Measurements from ENCODE around the gene DNAJC12. TPM values are rescaled to one million over a fixed set of nuclear protein-coding genes. Genes with fewer than 3 reads are reported as not detected.
"Not testable (repeated sequence)": the region's sequence is repeated elsewhere in the genome, so short reads cannot be mapped to it uniquely, and the experiment has no call there.

Gene DNAJC12
- total RNA-seq, 1 donor from 2014 or later = 2.7 TPM

DNA sequence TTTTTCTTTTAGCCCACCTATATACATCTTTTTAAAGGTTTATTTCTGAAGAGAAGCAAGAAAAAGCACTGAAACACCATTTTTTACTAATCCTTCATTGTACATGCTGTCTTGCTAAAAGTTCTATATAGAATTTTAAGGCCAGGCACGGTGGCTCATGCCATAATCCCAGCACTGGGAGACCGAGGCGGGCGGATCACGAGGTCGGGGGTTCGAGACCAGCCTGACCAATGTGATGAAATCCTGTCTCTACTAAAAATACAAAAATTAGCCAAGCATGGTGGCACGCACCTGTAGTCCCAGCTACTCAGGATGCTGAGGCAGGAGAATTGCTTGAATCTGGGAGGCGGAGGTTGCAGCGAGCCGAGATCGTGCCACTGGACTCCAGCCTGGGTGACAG, 1.5 kb upstream of the DNAJC12 start:
- not testable (repeated sequence) for DNase-seq

DNA sequence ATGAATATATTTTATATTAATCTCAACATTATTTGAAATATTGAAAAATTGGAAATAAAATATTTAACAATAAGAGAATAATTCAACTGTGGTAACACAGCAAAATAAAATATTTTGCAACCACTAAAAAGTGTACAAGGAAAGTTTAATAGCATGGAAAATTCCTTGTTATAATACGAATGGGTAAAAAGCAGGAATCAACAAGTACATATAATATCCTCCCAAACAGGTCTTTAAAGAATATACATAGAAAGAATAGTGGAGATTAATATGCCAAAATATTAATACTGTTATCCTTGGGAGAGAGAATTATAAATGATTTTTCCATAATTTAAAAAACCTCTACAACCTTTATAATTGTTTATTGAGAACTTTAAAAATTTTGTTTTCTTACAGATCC, 1.0 kb downstream of the DNAJC12 start:
- no peak for DNase-seq

DNA sequence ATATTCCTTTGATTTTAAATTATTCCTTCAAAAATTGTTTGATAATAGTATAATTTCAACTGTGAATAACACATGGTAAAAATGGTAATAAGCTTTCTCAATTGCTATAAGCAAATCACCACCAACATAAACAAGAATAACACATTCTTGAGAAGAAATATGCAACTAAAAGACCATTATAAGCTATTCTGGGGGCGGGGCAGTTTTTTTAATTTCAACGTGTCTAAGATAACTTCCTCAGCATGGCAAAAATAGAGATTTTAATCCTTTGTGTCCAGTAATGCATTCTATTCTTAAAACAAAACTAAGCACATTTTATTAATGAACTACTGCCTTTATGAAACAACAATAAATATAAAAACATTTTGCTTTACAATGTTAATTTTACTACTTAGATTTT, 1.5 kb downstream of the DNAJC12 start:
- DNase-seq = no peak

DNA sequence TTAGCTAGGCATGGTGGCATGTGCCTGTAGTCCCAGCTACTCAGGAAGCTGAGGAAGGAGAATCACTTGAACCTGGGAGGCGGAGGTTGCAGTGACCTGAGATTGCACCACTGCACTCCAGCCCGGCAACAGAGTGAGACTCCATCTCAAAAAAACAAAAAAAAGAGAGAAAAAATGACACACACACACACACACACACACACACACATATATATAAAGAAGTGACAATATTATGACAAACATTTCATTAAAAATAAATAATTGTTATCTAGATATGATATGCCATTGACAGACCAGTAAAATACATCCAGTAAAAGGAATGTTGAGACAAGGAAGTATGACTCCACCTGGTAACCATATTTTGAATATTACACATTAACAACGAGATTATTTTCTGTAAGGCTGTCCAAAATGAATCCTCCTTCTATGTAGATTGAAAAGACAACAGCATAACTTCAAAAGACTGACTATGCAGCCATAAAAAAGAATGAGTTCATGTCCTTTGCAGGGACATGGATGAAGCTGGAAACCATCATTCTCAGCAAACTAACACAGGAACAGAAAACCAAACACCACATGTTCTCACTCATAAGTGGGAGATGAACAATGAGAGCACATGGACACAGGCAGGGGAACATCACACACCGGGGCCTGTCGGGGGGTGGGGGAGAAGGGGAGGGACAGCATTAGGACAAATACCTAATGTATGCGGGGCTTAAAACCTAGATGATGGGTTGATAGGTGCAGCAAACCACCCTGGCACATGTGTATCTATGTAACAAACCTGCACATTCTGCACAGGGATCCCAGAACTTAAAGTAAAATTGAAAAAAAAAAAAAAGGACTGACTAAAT, 2.2 kb downstream of the DNAJC12 start:
- DNase-seq = not testable (repeated sequence)

DNA sequence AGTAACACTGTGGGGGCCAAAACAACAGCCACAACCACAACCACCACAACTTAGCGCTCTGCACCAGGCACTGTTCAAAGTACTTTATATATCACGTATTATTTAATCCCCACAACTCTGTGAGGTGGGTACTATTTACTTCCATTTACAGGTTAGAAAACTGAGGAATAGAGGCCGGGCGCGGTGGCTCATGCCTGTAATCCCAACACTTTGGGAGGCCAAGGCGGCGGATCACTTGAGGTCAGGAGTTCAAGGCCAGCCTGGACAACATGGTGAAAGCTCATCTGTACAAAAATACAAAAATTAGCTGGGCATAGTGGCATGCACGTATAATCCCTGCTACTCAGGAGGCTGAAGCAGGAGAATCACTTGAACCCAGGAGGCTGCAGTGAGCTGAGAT, 3.6 kb downstream of the DNAJC12 start:
- no peak for DNase-seq

DNA sequence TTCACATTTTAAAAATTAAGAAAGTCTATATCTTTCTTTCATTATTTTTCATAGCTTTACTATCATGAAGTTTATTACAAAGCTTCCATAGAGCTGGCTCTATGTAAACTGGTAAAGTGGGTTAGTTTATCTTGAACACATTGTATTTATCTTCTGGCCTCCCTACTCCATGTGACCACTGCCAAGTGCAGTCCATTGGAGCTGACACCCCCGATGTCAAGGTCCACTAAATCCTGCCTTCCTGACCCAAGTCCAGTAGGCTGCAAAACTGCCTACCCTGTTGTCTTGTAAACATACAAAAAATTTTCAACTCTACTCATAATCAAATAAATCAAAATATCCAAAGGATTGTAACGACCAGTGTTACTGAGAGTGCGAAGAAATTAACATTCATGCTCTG, 10.2 kb downstream of the DNAJC12 start:
- DNase-seq = no peak

DNA sequence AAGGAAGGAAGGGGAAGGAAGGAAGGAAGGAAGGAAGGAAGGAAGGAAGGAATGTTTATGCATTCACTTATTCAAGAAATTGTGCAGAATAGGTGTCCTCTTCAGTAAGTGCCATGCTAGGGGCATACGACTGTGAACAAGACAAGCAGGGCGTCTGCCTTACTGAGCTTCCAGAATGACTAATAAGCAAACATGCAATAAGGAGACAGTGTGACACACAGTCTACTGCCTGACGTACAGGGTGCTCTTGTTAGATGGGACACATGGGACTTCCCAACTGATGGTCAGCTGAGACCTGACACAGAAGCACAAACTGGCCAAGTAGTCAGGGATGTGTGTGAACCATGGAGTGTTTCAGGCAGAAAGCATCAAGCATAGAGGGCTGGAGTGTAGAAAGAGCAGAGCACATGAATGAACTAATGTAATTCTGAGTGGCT, 18.2 kb downstream of the DNAJC12 start:
- DNase-seq = no peak

DNA sequence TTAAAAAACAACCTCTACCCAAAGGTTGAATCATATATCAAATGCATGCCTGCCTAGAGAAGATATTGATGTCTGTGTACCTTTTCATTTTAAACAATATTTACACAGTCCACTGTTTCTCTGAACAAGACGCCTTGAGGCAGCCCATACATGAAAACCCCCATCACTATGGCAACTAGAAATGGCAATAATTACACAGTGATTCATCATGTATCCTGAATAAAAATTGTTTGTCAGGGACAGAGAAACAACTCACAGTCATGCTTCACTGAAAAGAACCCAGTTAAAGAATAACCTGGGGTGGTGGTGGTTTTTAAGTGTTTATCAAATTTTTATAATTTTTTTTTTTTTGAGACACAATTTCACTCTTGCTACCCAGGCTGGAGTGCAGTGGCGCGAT, 19.7 kb downstream of the DNAJC12 start:
- no peak for DNase-seq

DNA sequence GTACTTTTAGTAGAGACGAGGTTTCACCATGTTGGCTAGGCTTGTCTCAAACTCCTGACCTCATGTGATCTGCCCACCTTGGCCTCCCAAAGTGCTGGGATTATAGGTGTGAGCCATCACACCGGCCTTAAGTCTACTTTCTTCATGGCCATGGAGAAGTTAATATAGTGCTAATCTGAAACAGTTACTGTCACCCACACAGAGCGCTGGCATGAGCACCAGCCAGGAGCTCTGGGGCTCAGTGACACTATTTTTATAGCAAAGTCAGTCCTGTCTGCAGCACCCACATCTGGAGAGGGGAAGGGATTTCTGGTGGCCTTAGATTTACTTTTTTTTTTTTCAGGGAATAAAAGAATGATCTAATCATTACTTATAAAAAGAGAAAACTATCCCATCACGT, 21.3 kb downstream of the DNAJC12 start:
- no peak for DNase-seq

DNA sequence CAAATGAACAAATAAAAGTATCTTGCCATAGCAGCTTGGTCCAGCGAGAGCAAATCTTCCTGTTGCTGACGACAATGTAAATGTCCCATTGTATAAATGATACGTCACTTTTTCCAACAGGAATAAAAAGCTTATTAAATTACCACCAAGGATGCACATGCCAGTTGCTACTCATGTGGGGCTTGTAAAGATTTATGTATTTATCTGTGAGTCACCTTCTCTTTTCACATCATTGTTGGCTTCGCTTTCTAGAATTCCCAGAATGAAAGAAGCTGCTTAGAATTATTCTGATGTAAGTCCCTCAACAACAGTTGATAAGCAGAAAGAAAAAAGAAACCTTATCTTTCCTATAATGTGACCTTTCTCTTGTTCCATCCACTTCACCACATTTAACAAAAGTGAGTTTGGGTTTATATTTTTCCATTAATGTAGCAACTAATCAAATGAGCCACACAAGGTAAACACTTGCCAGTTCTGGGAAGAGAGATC, 22.4 kb downstream of the DNAJC12 start:
- no peak for DNase-seq

DNA sequence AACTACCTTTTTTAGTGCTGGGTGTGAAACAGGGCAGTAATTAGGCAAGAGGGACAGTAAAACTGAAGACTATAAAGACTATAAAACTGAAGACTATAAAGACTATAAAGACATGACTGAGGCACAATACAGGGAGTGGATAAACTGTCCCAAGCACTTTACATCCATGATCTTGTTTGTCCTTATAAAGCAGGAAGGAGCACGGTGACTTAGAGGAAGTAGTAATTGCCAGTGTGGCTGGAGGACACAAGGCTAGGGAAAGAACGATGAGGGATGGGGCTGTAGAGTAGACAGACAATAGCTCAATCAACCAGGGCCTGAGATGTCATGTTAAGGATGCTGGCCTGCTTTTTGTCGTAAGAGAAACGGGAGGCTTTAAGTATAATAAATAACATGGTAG, 26.0 kb downstream of the DNAJC12 start:
- no peak for DNase-seq

DNA sequence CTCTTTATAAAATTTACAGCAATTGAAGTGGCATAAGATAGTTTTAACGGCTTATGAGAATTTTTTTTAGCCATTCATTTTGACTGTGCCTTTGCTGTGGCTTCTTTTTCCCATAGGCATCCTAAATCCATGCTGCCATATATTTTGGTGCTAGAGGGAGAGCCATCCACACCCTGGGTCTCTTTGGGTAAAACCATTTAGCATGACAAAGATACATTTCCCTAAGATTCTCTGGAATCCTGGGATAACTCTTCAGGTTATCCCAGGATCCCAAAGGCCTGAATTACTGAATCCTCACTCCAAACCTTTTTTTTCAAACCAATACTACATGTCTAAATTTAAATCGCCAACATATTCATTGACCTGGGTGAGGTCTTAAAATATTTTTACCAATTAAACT, 28.9 kb downstream of the DNAJC12 start:
- no peak for DNase-seq

DNA sequence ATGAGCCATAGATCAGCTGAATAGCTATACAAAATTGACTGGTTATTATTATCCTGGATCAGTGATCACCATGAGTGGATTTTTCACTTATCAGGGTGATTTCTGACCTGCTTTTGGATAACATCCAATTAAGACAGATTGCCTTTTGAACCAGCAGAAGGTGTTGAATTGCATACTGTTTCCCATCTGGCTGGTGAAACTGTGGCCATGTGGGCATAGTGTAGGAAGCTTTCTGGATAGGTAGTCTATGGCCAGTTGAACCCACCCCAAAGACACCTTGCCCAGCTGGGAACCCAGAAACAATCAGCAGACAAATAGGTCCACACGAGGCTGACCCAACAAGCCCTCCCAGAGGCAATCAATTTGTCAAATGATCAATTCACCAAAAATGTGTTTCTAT, 29.3 kb downstream of the DNAJC12 start:
- no peak for DNase-seq

DNA sequence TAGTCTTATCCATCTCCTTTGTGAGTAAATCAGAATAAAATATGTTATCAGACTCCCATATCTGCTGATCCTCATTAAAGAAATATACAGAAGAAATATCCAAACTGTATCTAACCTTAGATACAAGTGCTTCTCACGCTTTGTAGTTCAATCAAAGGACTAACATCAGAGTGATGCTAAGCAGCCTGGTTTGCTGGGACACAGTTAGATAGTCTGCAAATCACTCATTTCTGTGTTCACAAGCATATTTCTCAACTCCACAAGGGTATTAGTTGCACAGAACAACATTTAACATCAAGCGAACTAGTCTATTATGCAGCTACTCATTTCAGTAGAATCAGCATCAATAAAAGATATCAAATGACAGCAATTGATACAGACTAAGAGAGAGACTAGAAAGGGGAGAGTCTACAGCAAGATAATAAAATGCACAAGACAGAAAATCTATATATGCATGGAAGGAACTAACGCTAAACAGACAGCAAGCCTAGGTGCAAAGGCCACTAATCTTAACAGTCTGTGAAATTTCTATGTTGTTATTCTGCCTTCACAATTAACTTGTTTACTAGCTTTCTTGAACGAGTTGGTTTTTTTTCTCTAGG, 30.0 kb downstream of the DNAJC12 start:
- no peak for DNase-seq

DNA sequence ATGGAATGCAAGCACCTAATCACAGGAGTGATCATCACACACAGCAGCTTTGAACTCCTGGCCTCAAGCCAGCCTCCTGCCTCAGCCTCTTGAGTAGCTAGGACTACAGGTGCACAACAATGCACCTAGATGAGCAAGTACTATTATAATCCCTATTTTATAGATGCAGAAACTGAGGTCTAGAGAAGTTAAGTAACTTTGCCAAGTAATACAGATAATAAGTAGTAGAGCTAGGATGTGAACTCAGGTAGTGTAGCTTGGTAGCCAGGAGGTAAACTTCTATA, 33.7 kb downstream of the DNAJC12 start:
- no peak for DNase-seq

DNA sequence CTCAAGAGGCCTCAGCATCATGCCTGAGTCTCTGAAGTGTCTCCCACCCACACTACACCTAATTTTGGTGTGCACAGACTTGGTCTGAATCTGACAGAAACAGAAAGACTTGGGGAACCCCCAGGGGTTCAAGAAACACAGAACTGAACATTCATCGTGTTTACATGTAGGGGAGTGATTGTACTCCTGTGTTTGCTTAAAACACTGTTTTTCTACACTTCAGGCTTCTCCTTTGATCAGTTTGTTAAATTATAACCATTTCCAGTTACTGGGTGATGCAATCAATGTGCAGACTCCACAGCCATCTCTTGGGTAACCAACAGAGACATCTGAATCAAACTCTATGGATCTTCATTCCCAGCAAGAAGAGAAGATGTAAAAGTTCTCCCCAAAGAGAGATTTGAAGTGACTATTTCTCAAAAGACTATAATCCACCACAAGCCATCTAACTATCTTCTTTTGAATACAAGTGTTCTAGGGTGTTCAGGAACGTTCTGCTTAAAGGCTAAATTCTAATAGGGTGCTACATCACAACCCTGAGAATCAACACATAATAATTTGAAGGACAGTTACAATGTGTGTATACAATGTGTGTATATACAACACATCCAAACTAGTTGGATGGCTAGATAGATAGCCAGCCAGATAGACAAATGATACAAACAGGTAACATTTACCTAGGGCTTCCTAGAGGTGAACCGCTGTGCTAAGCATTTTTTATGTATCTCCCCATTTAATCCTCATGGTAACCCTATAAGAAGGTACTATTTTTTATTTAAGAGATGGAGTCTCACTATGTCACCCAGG, 34.2 kb downstream of the DNAJC12 start:
- DNase-seq = no peak

DNA sequence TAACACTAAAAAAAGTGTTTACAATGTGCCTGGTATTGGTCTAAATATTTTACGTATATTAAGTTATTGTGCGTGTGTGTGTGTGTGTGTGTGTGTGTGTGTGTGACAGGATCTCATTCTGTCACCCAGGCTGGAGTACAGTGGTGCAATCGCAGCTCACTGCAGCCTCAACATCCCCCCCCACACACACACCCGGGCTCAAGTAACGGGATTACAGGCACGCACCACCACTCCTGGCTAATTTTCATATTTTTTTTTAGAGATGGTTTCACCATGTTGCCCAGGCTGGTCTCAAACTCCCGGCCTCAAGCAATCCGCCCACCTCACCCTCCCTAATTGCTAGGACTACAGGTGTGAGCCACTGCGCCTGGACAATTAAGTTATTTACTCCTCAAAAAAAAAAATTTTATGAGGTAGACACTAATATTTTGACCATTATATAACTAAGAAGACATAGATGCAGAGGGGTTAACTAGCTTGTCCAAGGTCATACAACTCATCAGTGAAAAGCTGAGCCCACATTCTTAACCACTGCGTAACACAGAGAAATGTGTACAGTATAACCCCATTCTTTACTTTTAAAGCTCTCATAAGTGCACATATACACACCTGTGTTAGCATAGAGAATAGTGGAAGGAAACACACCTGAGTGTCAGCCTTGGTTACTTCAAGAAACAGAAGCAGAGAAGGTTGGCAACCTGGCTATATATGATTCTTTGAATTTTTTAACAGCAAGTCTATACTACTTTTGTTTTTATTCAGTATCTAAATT, 35.0 kb downstream of the DNAJC12 start:
- DNase-seq = no peak

DNA sequence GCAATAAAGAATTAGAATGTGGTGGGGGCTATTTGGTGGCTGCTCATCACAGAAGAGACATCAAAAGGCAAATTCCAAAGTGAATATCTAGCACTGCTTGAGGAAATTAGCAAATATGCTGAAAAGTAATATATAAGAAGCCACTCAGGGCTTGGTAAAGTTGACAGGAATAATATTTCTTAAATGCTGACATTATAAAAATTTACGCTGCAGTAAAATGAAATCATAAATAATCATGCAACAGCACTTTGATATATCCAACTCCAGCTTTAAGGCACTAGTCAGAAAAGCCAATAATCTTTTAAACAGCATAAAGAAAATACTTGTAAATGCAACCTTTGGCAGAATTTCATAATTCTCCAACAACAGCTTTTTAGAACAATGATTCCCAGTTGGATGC, 36.9 kb downstream of the DNAJC12 start:
- DNase-seq = no peak

DNA sequence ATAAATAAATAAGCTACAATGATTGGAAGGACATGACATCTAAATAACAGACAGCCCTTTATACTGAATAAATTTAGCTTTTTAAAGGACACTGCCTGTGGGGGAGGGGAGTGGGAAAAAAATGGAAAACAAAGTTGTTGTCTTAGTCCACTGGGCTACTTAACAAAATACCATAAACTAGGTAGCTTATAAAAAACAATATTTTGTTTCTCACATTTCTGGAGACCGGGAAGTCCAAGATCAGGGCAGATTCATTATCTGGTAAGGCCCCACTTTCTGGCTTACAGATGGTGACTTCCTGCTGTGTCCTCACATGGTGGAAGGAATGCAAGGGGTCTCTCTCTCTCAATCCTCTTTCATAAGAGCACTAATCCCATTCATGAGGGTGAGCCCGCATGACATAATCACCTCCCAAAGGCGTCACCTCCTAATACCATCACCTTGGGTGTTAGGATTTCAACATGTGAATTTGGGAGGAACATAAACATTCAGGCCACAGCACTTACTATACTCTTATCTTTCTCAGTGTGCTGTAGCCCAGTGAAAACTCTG, 43.0 kb downstream of the DNAJC12 start:
- no peak for DNase-seq

DNA sequence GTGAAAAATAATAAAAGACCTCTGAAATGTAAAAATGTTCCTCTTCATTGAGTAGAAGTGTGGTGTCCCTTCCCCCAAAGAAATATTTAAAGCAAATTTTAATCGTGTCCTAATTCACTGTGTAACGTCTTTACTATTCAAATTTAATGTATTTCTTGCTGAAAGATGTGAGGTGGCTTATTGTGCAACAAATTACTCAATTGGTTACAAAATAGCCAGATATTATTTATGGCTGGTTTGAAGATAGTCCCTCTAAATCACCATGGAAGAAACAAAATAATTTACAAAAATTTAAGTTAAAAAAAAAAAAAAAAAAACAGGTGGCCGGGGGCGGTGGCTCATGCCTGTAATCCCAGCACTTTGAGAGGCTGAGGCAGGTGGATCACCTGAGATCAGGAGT, 43.7 kb downstream of the DNAJC12 start:
- DNase-seq = no peak

DNA sequence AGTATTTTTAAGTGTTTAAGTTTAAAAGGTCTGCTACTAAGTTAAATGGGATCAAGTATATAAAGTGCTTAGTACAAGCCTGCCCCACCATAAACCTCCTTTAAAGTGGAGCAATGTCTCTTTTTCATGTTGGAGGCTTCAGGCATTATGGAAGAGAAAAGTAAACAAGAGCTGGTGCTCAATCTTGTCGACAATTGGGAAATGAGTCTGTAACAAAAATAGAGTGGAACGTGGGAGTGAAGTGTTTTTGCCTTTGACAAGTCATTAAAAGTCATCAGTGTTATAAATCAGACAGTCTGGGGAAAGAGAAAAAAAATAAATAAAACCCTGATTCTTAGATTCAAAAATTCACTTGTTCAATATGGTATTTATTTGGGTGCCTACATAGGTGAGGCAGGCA, 44.7 kb downstream of the DNAJC12 start:
- no peak for DNase-seq

DNA sequence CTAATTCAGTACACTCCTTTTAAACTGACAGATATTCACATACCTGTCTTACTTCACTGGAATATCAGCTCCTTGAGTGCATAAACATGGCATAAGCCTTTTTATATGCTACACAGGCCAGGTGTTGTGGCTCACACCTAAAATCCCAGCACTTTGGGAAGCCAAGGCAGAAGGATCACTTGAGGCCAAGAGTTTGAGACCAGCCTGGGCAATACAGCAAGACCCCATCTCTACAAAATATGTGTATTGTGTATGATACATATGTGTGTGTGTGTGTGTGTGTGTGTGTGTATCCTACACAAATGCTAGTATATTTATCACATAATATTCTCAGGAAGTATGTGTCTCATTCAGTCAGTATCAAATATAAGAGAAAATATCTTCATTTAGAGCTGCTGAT, 45.3 kb downstream of the DNAJC12 start:
- no peak for DNase-seq
